Activated CD4-positive, alpha-beta T cell treated with anti-CD3 and anti-CD28 coated beads, Interleukin-2, amount 10 ng/mL, durations not matched to agents 7 days and 5 days (primary cell): ENCODE data around the gene KRT20. TPM values are rescaled to one million over a fixed set of nuclear protein-coding genes. Genes with fewer than 3 reads are reported as not detected.
"Not testable (repeated sequence)": the region's sequence is repeated elsewhere in the genome, so short reads cannot be mapped to it uniquely, and the experiment has no call there.

Source experiments
- CTCF ChIA-PET: fragments of 350-600 bp; sonication (Branson Sonifier 250); formaldehyde crosslinking; loops from one replicate; lab custom pipeline; 2021; ENCODE audit warnings: antibody characterized with exemption; lab: Charles Lee
- POLR2A ChIA-PET: fragments of 350-600 bp; sonication (Branson Sonifier 250); formaldehyde crosslinking; loops from one replicate; lab custom pipeline; 2021; ENCODE audit warnings: antibody characterized with exemption; lab: Charles Lee
- DNase-seq: peaks from one replicate; pipeline ENCODE4 v3.0.0-alpha.2; 2020
- H3K27ac Mint-ChIP-seq: one replicate; pipeline ENCODE4 v1.8.0; 2021; ENCODE audit warnings: mild to moderate bottlenecking, moderate library complexity, mixed read lengths
- H3K27me3 Mint-ChIP-seq: one replicate; pipeline ENCODE4 v1.8.0; 2021; ENCODE audit warnings: mixed read lengths
- H3K36me3 Mint-ChIP-seq: one replicate; pipeline ENCODE4 v1.8.0; 2021; ENCODE audit warnings: low read depth, mixed read lengths
- H3K4me1 Mint-ChIP-seq: one replicate; pipeline ENCODE4 v1.8.0; 2021; ENCODE audit warnings: mixed read lengths
- H3K4me3 Mint-ChIP-seq: one replicate; pipeline ENCODE4 v1.8.0; 2021; ENCODE audit warnings: mild to moderate bottlenecking, moderate library complexity, mixed read lengths
- H3K9me3 Mint-ChIP-seq: one replicate; pipeline ENCODE4 v1.8.0; 2021; ENCODE audit warnings: mixed read lengths
- total RNA-seq, 2 experiments: library from RNA; stranded (reverse); gene quantifications; one replicate each; pipeline ENCODE4 v1.2.3, GENCODE V29; 2021

KRT20 gene, protein sequence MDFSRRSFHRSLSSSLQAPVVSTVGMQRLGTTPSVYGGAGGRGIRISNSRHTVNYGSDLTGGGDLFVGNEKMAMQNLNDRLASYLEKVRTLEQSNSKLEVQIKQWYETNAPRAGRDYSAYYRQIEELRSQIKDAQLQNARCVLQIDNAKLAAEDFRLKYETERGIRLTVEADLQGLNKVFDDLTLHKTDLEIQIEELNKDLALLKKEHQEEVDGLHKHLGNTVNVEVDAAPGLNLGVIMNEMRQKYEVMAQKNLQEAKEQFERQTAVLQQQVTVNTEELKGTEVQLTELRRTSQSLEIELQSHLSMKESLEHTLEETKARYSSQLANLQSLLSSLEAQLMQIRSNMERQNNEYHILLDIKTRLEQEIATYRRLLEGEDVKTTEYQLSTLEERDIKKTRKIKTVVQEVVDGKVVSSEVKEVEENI
- total RNA-seq, result not detected

GRCh38 chr17:40884708-40885512 lies at the start of gene KRT20:
TSS of gene KRT20 (minus strand) at chr17:40885242. CDS start at chr17:40885185, 57 bp downstream.
- ChIA-PET POLR2A (interaction anchor here (0.6 kb wide), 1 partner anchor 865 kb away, joined by 7 read pairs; no protein-coding TSS in a partner anchor), CTCF (interaction anchor here (1.3 kb wide), 1 partner anchor 14 kb away, joined by 3 read pairs; no protein-coding TSS in a partner anchor)
- Mint-ChIP-seq H3K36me3 (no peaks in the 10 kb centered on the region), H3K9me3 (no peaks in the 10 kb centered on the region), H3K4me3 (no peak within 1 kb of the TSS), H3K27me3 (peaks cover 34% of the 10 kb centered on the region), H3K4me1 (no peaks in the 10 kb centered on the region), H3K27ac (no peak within 1 kb of the TSS)
- DNase-seq, result no peak

DNA sequence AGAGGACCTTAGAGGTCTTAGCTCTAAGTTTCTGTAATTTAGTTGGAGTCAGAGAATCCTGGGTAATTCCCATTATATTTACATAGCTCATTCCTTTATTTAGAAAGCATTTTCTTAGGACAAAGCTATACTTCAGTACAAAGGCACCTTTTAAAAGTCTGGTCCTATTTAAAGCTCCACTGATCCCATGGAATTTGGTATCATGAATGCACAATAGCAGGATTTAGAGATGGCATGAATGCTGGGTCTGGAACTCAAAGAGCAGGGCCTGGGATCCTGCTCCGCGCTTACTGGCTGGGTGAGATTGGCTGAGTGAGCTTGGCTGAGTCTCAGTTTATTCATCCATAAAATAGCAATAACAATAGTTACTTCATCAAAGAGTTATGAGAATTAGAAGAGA lies 47.6 kb upstream of the KRT20 start:
- no peak overlapping the region for H3K27ac Mint-ChIP-seq
- H3K9me3 Mint-ChIP-seq, result no peaks in the 10 kb centered on the region
- DNase-seq, result no peak
- H3K4me1 Mint-ChIP-seq, result no peaks in the 10 kb centered on the region
- ChIA-PET CTCF (interaction anchor here (1.3 kb wide), 1 partner anchor 730 kb away, joined by 3 read pairs; no protein-coding TSS in a partner anchor), POLR2A (no interaction called here)
- H3K27me3 Mint-ChIP-seq, result peaks cover 31% of the 10 kb centered on the region
- no peaks in the 10 kb centered on the region for H3K36me3 Mint-ChIP-seq
- no peak overlapping the region for H3K4me3 Mint-ChIP-seq

DNA sequence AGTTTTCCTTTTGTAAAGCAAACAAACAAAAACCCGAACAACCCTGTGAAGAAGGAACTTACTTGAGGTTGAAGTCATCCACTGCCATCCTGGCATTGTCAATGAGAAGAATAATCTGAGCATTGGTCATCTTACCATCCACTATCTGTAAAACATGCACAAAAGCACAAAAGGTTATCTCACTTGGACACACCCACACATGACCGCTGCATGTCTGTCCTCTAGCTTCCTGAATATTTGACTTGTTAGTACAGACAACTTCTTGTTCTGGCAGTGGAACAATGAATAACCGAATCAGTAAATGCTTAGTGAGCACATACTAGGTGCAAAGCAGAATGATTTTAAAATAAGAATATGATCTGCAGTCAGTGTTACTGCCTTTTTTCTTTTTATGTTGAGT lies 46.3 kb upstream of the KRT20 start:
- Mint-ChIP-seq H3K4me3 (no peak overlapping the region), H3K4me1 (no peaks in the 10 kb centered on the region), H3K27me3 (peaks cover 40% of the 10 kb centered on the region), H3K27ac (no peak overlapping the region), H3K36me3 (no peaks in the 10 kb centered on the region), H3K9me3 (no peaks in the 10 kb centered on the region)
- ChIA-PET CTCF (no interaction called here), POLR2A (no interaction called here)
- DNase-seq, result no peak

- Mint-ChIP-seq H3K4me1 (peaks cover 1% of the 10 kb centered on the region), H3K27ac (no peak overlapping the region), H3K27me3 (peaks cover 23% of the 10 kb centered on the region), H3K9me3 (no peaks in the 10 kb centered on the region), H3K4me3 (no peak overlapping the region), H3K36me3 (no peaks in the 10 kb centered on the region)
- DNase-seq, result no peak
- CTCF ChIA-PET, result no interaction called here
- POLR2A ChIA-PET, result no interaction called here
These were observed 41.3 kb upstream of the KRT20 start for GRCh38 chr17:40926341-40926740.

- POLR2A ChIA-PET, result no interaction called here
- Mint-ChIP-seq H3K27ac (no peak overlapping the region), H3K9me3 (no peaks in the 10 kb centered on the region), H3K36me3 (no peaks in the 10 kb centered on the region), H3K27me3 (peaks cover 19% of the 10 kb centered on the region), H3K4me3 (no peak overlapping the region), H3K4me1 (peaks cover 7% of the 10 kb centered on the region)
- CTCF ChIA-PET, result no interaction called here
- DNase-seq, result no peak
These were observed 37.2 kb upstream of the KRT20 start for GRCh38 chr17:40922239-40922638.

DNA sequence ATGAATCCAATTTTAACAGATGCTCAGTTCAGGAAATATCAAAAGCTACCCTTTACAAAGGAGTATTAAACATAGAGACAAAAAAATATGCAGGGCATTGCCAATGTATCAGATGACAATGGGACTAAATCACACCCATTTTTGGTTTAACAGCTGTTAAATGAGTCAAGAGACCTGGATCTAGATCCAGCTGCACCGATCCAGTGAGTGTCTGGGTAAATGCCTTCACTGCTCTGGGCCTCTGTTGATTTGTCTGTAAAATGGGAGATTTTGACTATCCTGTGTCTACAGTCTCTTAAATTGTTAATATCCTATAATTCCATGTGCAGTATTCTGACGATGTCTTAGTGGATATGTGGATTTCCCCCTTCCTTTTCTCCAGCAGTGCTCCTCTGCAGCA lies 36.0 kb upstream of the KRT20 start:
- Mint-ChIP-seq H3K9me3 (no peaks in the 10 kb centered on the region), H3K4me3 (no peak overlapping the region), H3K4me1 (peaks cover 7% of the 10 kb centered on the region), H3K27me3 (peaks cover 13% of the 10 kb centered on the region), H3K36me3 (no peaks in the 10 kb centered on the region), H3K27ac (no peak overlapping the region)
- POLR2A ChIA-PET, result interaction anchor here (0.6 kb wide), 1 partner anchor 624 kb away, joined by 3 read pairs; no protein-coding TSS in a partner anchor
- no peak for DNase-seq
- CTCF ChIA-PET, result interaction anchor here (1.2 kb wide), 1 partner anchor 728 kb away, joined by 4 read pairs; no protein-coding TSS in a partner anchor

GRCh38 chr17:40917116-40917515 lies 32.1 kb upstream of the KRT20 start:
- CTCF ChIA-PET, result interaction anchor here (1.9 kb wide), 1 partner anchor 16 kb away, joined by 4 read pairs; no protein-coding TSS in a partner anchor
- H3K36me3 Mint-ChIP-seq, H3K4me3 Mint-ChIP-seq, H3K9me3 Mint-ChIP-seq, H3K4me1 Mint-ChIP-seq, POLR2A ChIA-PET, DNase-seq, H3K27ac Mint-ChIP-seq: not testable (repeated sequence)
- peaks cover 15% of the 10 kb centered on the region for H3K27me3 Mint-ChIP-seq

GRCh38 chr17:40916366-40916765 lies 31.3 kb upstream of the KRT20 start:
- Mint-ChIP-seq H3K4me3 (no peak overlapping the region), H3K27ac (no peak overlapping the region), H3K9me3 (no peaks in the 10 kb centered on the region), H3K4me1 (peaks cover 6% of the 10 kb centered on the region), H3K27me3 (peaks cover 15% of the 10 kb centered on the region), H3K36me3 (no peaks in the 10 kb centered on the region)
- ChIA-PET CTCF (interaction anchor here (1.9 kb wide), 1 partner anchor 15 kb away, joined by 4 read pairs; no protein-coding TSS in a partner anchor), POLR2A (no interaction called here)
- no peak for DNase-seq

GRCh38 chr17:40915721-40916256 lies 30.7 kb upstream of the KRT20 start:
- Mint-ChIP-seq H3K27me3 (peaks cover 15% of the 10 kb centered on the region), H3K4me1 (peaks cover under 1% of the 10 kb centered on the region), H3K9me3 (no peaks in the 10 kb centered on the region), H3K36me3 (no peaks in the 10 kb centered on the region), H3K4me3 (no peak overlapping the region), H3K27ac (no peak overlapping the region)
- CTCF ChIA-PET, result interaction anchor here (1.9 kb wide), 1 partner anchor 14 kb away, joined by 4 read pairs; no protein-coding TSS in a partner anchor
- no peak for DNase-seq
- POLR2A ChIA-PET, result no interaction called here

DNA sequence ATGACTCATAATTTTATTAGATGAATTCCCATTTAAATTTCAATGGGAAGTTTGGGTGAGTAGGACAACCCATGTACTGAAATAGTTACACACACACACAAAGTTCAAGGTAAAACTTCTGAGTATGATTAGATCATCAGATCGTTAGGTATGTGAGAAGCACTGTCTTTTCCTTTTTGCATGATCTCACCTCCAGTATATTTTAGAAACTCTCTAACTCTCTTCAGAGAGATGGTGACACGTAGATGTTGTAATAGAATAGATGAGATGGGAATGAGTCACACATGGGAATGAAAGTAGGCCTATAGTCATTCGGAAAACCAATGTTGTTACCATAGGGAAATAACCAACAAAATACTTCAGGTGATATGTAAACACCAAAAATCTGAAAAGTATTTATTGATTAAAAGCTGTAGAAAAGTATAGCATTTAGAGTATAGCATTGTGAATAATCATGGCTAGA lies 30.2 kb upstream of the KRT20 start:
- ChIA-PET CTCF (interaction anchor here (1.9 kb wide), 1 partner anchor 14 kb away, joined by 4 read pairs; no protein-coding TSS in a partner anchor), POLR2A (no interaction called here)
- Mint-ChIP-seq H3K36me3 (no peaks in the 10 kb centered on the region), H3K4me1 (no peaks in the 10 kb centered on the region), H3K27ac (no peak overlapping the region), H3K9me3 (no peaks in the 10 kb centered on the region), H3K27me3 (peaks cover 20% of the 10 kb centered on the region), H3K4me3 (no peak overlapping the region)
- no peak for DNase-seq

- POLR2A ChIA-PET, result no interaction called here
These were observed 29.2 kb upstream of the KRT20 start for GRCh38 chr17:40914075-40914855.

More at GRCh38 chr17:40914075-40914855, 29.2 kb upstream of the KRT20 start:
- DNase-seq, result no peak
- no peak overlapping the region for H3K27ac Mint-ChIP-seq
- CTCF ChIA-PET, result interaction anchor here (1.0 to 1.4 kb wide), 3 partner anchors 13 to 749 kb away, joined by 3 to 4 read pairs (median 3); no protein-coding TSS in a partner anchor
- peaks cover 22% of the 10 kb centered on the region for H3K27me3 Mint-ChIP-seq
- no peaks in the 10 kb centered on the region for H3K9me3 Mint-ChIP-seq
- no peaks in the 10 kb centered on the region for H3K36me3 Mint-ChIP-seq
- no peaks in the 10 kb centered on the region for H3K4me1 Mint-ChIP-seq
- H3K4me3 Mint-ChIP-seq, result no peak overlapping the region
